ENCODE results near the gene ZP3.
"Not testable (repeated sequence)": the region's sequence is repeated elsewhere in the genome, so short reads cannot be mapped to it uniquely, and the experiment has no call there.

ZP3 gene

DNA sequence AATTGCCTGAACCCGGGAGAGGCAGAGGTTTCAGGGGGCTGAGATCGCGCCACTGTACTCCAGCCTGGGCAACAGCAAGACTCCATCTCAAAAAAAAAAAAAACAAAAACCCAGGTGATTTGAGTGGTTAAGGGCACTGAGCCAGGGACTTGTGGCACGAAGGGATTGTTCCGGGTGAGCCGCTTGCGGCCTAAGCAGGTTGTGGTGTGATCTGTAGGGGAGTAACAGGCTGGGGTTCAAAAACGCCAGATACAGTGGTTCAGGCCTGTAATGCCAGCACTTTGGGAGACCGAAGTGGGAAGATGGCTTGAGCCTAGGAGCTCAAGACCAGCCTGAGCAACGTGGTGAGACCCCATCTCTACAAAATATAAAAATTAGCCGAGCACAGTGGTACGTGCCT, 19.1 kb downstream of the ZP3 start:
- ATAC-seq, H3K4me1 Mint-ChIP-seq, H3K36me3 Mint-ChIP-seq, H3K27ac Mint-ChIP-seq, H3K9me3 Mint-ChIP-seq, H3K4me3 Mint-ChIP-seq, H3K27me3 Mint-ChIP-seq: not testable (repeated sequence)

DNA sequence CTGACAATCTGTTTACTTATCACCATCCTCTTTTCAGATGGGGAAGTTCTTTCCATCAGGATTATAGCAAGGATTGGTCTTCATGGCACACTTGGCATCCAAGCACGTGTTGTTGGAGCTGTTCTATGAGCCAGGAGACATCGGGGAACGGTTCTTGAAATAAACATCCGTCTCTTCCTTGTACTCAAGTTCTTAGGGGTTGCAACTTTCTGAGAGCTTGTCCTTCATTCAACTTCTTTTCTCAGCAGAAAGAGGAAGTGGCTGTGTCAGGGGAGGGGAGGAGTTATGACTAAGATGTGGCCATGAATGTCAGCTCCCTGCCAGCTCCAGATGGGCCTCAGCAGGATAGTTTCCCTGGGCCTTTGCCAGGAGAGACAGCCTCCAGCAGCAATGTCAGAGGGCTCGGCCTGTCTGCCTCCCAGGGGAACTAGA, 20.8 kb downstream of the ZP3 start:
- not testable (repeated sequence) for H3K4me3 Mint-ChIP-seq, H3K4me1 Mint-ChIP-seq, H3K27me3 Mint-ChIP-seq, H3K36me3 Mint-ChIP-seq, H3K27ac Mint-ChIP-seq, H3K9me3 Mint-ChIP-seq
- peak; percentile 95 for ATAC-seq

DNA sequence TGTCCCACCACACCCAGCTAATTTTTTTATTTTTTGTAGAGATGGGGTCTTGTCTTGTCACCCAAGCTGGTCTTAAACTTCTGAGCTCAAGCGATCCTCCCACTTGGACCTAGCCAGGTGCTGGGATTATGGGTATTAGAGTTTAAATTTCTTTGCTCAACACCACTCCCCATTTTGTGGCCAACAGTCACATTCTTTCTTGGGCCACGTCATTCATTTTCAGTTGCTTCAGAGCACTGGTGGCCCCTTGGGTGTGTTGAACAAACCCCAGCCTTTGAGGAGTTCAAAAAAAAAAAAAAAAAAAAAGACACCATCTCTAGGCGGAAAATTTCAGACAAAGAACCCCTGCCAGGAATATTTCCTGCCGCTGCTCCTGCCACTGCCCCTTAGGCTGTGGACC, 32.3 kb downstream of the ZP3 start:
- not testable (repeated sequence) for H3K27me3 Mint-ChIP-seq, H3K36me3 Mint-ChIP-seq, H3K4me1 Mint-ChIP-seq, ATAC-seq, H3K4me3 Mint-ChIP-seq, H3K9me3 Mint-ChIP-seq, H3K27ac Mint-ChIP-seq

DNA sequence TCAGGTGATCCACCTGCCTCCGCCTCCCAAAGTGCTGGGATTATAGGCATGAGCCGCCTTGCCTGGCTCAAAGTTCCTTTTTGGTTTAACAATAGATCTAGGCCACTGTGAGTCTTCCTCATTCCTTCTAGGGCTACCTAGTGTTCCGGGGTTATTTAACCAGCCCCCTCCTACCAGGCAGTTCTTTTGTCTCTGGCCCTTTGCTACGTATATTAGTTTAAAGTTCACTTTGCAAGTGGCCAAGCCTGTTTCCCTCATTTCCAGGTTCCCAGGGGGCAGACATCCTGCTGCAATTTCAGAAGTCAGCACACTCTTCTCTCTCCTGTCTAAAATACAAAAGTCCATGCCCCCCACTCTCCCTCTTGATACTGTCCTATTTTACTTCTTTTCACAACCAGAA, 33.8 kb downstream of the ZP3 start:
- H3K27ac Mint-ChIP-seq, H3K27me3 Mint-ChIP-seq, H3K4me1 Mint-ChIP-seq, H3K9me3 Mint-ChIP-seq, H3K36me3 Mint-ChIP-seq, H3K4me3 Mint-ChIP-seq, ATAC-seq: not testable (repeated sequence)

DNA sequence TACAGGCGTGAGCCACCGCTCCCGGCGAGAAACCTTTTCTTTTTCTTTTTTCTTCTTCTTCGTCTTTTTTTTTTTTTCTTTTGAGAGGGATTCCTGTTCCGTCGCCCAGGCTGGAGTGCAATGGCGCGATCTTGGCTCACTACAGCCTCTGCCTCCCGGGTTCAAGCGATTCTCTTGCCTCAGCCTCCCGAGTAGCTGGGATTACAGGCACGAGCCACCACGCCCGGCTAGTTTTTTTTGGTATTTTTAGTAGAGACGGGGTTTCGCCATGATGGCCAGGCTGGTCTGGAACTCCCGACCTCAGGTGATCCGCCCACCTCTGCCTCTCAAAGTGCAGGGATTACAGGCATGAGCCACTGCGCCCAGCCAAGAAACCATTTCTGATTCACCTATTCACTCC, 36.0 kb downstream of the ZP3 start:
- not testable (repeated sequence) for H3K9me3 Mint-ChIP-seq, ATAC-seq, H3K4me3 Mint-ChIP-seq, H3K27ac Mint-ChIP-seq, H3K27me3 Mint-ChIP-seq, H3K36me3 Mint-ChIP-seq
- peaks cover 15% of the 10 kb centered on the region for H3K4me1 Mint-ChIP-seq

DNA sequence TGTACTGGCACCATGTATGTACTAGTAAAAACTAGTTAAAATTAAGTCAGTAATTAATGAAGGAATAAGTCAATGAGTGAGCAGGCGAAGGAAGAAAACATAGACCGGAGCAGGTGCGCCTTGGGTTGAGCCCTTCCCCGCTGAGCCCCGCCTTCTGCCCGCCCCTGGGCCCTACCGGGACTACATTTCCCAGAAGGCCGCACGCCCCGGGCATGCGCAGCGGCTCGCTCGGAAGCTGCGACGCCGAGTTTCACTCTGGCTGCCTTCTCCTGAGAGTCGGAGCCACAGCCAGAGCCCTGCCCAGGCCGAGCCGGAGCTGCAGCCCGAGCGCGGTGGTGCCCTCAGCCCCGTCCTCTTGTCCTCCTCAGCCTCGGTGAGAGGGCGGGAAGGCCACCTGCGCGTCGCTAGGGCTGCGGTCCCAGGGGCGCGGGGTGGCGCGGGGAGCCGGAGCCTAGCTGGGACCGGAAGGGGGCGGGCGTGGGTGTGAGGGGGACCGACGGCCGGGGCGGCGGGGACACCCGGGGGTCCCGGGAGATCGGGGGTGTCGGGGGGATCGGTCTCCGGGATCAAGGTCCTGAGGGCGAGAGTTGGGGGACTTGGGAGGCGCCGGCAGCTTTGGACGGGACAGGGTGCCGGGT, 36.8 kb downstream of the ZP3 start, which contains the start of gene DTX2:
Gene DTX2, plus strand, starts transcription at position 246 of the 638 bp plus-strand sequence. CDS start 18,801 bp downstream, outside the sequence.
- not testable (repeated sequence) for H3K9me3 Mint-ChIP-seq, H3K27me3 Mint-ChIP-seq, H3K36me3 Mint-ChIP-seq, H3K27ac Mint-ChIP-seq
- H3K4me1 Mint-ChIP-seq, result peaks cover 15% of the 10 kb centered on the region
- ATAC-seq, result peak; percentile 98
- peak within 1 kb of the TSS; percentile 85 for H3K4me3 Mint-ChIP-seq

DNA sequence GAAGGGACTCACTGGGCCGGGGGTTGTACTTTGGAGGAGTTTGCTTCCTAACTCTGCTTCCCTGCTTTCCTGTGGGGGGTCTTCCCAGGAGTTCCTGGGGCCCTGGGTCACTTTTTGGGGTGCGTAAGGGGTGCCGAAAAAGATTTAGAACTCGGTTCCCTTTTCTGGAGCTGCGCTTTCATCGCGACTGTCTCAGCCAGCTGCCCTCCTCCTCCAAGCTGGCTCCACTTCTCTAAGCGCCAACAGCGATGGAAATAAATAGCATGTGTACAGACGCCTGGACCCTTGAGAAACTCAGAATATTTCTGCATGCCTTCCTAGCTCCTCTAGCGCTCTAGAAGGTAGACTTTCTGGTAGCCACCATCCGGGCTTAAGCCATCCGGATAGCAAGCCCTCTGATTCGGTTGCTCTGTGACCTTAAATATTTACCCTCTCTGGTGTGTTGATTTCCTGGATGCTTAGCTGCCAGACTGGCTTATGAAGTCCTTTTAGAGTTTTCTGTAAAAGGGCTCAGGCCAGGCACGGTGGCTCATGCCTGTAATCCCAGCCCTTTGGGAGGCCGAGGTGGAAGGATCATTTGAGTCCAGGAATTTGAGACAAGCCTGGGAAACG, 37.6 kb downstream of the ZP3 start:
- H3K4me3 Mint-ChIP-seq, H3K27me3 Mint-ChIP-seq, H3K9me3 Mint-ChIP-seq, H3K27ac Mint-ChIP-seq, H3K36me3 Mint-ChIP-seq: not testable (repeated sequence)
- ATAC-seq, result peak; percentile 52
- peaks cover 15% of the 10 kb centered on the region for H3K4me1 Mint-ChIP-seq

DNA sequence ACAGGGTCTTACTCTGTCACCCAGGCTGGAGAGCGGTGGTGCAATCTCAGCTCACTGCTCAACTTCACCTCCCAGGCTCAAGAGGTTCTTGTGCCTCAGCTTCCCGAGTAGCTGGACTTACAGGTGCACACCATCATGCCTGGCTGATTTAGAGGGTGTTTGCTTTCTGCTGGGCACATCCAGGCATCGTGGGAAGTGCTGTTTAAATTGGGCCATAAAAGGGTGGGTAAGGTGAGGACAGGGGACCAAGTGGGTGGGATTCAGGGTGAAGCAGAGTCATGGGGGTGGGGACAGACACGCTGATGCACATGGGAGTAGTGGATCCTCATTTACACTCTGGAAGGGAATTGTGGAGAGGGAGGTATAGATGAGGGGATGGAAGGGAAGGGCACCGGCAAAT, 40.2 kb downstream of the ZP3 start:
- peak overlapping the region; percentile 21 for H3K4me3 Mint-ChIP-seq

DNA sequence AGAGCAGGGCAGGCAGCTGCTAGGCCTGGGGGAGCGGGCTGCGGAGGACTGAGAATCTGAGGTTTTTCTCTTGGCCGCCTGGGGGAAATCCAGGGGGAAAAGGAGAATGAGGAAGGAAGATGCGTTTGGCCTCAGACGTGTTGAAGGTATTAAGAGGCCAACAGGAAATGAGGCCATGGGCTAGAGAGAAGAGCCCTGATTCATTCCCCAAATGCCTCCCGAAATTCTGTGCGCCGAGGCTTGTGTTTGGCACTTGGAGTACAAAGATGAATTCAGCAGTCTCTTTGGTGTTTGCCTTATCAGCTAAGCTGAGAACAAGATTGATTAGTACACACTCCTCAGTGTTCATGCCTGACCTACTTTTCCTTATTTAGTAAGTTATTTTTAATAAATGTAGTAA, 41.2 kb downstream of the ZP3 start:
- not testable (repeated sequence) for H3K9me3 Mint-ChIP-seq, H3K27ac Mint-ChIP-seq, H3K36me3 Mint-ChIP-seq, ATAC-seq, H3K27me3 Mint-ChIP-seq, H3K4me3 Mint-ChIP-seq
- H3K4me1 Mint-ChIP-seq, result peaks cover 20% of the 10 kb centered on the region

More for the DNA sequence above, 40.2 kb downstream of the ZP3 start:
- not testable (repeated sequence) for H3K36me3 Mint-ChIP-seq, H3K27me3 Mint-ChIP-seq, H3K27ac Mint-ChIP-seq, ATAC-seq, H3K9me3 Mint-ChIP-seq
- peaks cover 20% of the 10 kb centered on the region for H3K4me1 Mint-ChIP-seq

DNA sequence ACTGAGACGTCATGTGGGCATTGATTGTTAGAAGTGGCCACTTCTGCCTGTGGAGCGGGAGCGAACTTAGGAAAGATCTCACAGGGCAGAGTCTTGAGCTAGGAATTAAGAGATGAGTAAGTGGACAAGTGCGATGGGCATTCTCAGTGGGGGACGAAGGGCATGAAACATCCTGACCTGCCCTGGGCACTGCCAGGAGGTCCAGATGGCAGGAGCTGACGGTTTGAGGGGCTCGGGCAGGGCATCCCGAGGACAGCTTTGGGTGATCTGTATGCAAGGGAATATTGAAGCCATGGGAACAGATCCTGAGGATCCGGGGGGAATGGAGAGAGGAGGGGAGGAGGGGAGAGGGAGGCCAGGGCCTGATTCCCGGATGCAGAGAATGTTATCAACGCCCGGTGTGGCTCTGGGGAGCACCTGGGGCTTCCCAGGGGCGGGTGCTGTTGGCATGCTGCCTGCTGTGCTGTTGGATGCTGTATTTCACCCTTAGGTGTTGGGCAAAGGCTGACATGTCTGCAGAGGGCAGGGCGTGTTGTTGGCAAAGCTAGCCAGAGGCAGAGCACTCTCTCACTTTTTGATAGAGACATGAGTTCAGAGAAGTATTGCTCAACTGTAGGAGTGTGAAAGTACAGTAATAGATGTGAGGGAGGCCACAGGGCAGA, 43.1 kb downstream of the ZP3 start:
- H3K27ac Mint-ChIP-seq, H3K4me3 Mint-ChIP-seq, H3K27me3 Mint-ChIP-seq, ATAC-seq, H3K36me3 Mint-ChIP-seq, H3K9me3 Mint-ChIP-seq: not testable (repeated sequence)
- H3K4me1 Mint-ChIP-seq, result peaks cover 20% of the 10 kb centered on the region

DNA sequence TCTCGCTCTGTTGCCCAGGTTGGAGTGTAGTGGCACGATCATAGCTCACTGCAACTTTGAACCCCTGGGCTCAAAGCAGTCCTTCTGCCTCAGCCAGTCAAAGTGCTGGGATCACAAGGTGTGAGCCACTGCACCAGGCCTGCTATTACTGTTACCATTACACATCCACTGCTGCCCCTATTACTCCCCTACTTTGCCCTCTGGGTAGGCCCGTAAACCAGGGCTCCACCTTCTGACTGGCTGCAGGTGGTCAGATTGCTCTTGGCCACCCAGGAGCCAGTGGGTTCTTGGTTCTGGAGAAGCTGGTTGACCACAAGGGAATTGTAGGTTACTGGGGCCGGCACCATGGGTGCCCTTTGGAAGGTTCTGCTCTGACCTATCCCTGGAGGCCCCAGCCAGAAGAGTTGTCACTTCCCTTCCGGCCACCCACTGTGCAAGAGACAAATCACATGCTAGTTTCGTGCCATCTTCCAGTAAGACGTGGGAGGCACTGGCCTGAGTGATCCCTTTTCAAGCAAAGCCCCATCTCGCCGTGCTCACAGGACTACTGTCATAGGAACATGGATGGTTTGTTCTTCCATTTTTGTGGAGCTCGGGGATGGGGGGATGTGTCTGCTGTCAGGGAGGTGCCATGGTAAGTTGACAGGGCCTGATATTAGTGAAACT, 46.9 kb downstream of the ZP3 start:
- not testable (repeated sequence) for H3K36me3 Mint-ChIP-seq, H3K4me3 Mint-ChIP-seq, H3K27ac Mint-ChIP-seq, H3K4me1 Mint-ChIP-seq, H3K27me3 Mint-ChIP-seq, H3K9me3 Mint-ChIP-seq
- ATAC-seq, result peak; percentile 62

DNA sequence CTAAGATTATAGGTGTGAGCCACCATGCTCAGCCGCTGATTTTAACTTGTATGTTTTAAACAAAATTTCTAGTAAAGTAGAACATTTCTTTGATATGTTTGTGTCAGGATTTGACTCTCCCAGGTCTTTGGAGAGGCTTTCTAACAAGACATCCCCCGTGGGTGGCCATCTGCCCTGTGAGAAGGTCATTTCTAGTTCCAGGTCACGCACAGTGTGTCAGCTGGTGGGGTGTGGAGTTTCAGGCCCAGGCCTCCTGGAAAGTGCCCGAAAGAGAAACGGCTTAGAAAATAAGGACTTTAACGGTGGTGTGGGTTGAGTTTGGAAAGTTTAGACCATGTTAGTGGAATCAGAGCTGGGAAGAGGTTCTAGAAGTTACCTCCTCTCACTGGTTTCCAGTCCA, 48.3 kb downstream of the ZP3 start:
- not testable (repeated sequence) for H3K36me3 Mint-ChIP-seq, H3K4me1 Mint-ChIP-seq, ATAC-seq, H3K27me3 Mint-ChIP-seq, H3K9me3 Mint-ChIP-seq, H3K4me3 Mint-ChIP-seq, H3K27ac Mint-ChIP-seq

DNA sequence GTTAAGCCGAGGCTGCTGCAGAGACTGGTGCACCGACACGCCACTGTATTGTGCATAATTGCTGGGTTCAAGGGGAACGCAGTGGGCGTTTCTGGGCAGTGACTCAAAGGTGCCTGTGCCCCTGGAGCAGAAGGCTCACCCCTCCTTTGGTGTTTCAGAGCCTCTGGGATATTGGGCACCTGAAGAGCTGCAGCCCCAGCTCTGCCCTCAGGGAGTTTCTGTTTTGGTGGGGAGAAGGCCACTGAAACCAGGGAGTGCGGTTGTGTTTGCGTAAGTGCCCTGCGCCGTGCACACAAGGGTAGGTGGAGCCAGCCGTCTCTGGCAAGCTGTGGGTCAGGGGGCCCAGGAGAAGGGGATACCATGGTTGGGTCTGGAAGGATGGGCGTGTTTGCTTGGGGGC, 51.5 kb downstream of the ZP3 start:
- not testable (repeated sequence) for H3K36me3 Mint-ChIP-seq, H3K4me1 Mint-ChIP-seq, H3K27me3 Mint-ChIP-seq, H3K4me3 Mint-ChIP-seq, H3K9me3 Mint-ChIP-seq, ATAC-seq, H3K27ac Mint-ChIP-seq

DNA sequence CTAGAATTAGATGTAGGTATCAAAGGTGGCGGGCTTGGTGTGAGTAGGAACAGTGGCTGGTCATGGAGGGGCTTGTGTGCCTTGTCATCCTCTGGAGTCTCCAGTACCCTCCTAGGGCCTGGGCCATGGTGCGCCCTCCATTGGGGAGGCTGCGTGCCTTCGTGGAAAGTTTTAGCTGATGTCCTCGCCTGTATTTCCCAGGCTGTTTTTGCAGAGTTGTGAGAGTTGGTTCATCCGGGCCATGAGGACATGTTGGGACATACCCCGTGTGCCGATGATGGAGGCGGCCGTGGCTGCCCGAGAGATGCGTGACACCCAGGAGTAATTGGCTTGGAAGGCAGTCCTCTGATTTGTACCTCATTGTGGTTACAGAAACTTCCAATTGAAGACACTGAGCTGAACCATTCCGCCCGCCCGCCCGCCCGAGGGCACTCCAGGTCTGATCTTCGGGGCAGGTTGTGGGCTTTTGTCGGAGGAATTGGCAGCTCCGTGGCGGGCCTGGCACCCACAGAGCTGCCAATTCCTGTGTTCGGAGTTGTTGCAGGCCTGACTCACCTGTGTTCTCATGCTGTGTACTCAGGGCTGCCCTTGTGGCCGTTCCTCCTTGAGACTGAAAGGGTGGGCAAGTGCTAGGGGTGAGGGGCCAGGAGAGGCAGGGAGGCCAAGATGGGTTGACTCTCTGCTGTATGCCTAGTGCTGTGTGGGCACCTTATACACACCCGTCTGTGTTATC, 52.2 kb downstream of the ZP3 start:
- H3K4me1 Mint-ChIP-seq, H3K27me3 Mint-ChIP-seq, H3K4me3 Mint-ChIP-seq, H3K27ac Mint-ChIP-seq, ATAC-seq, H3K36me3 Mint-ChIP-seq, H3K9me3 Mint-ChIP-seq: not testable (repeated sequence)

DNA sequence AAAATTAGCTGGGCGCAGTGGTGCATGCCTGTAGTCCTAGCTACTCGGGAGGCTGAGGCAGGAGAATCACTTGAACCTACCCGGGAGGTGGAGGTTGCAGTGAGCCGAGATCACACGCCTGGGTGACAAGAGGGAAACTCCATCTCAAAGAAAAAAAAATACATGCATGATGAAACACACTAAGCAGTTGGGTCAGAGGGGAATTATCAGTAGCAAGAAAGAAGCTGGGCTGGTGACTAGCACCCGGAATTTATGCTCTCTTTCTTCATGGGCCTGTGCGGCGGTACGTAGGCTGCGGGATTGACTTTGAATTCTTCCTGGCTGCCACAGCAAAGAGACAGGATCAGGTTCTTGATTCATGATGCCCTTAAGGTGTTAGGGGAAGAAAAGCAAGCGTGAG, 54.9 kb downstream of the ZP3 start:
- peaks cover 24% of the 10 kb centered on the region for H3K36me3 Mint-ChIP-seq
- not testable (repeated sequence) for H3K9me3 Mint-ChIP-seq, H3K27ac Mint-ChIP-seq, H3K4me1 Mint-ChIP-seq, H3K4me3 Mint-ChIP-seq, H3K27me3 Mint-ChIP-seq, ATAC-seq

All from stimulated activated memory B cell treated with anti-CD40 and anti-IgM and Interleukin-4, amounts not matched to agents 10 μg/mL and 1 μg/mL and 100 μg/mL, for 72 hours (primary cell).